Panc1 (cell line): Measurements from ENCODE around the gene CCDC85C.

Experiments used
- POLR2AphosphoS5 ChIP-seq: IDR thresholded peaks from 2 replicates; pipeline ENCODE4 v1.6.1; 2012; ENCODE audit warnings: mild to moderate bottlenecking, low read depth, low read length, moderate library complexity
- SIN3A ChIP-seq: IDR thresholded peaks from 2 replicates; pipeline ENCODE4 v1.6.1; 2012; ENCODE audit warnings: low read depth, mild to moderate bottlenecking, low read length, moderate library complexity, borderline replicate concordance; ENCODE audit not compliant: insufficient read depth
- TCF7L2 ChIP-seq: IDR thresholded peaks from 2 replicates; pipeline ENCODE4 v1.6.1; 2011; ENCODE audit warnings: mild to moderate bottlenecking, low read depth, low read length, inconsistent platforms
- TF ChIP-seq, protein P1 (sequence below): fragments of 450-650 bp; IDR thresholded peaks from 2 replicates; pipeline ENCODE4 v1.5.1; 2017; ENCODE audit warnings: mild to moderate bottlenecking
- TF ChIP-seq, protein P2 (sequence below), 2 experiments: IDR thresholded peaks; 2 replicates each; pipeline ENCODE4 v1.6.1; 2011 to 2012; ENCODE audit warnings: low read depth in 2 of 2, control low read depth in 1 of 2, low read length in 1 of 2, mild to moderate bottlenecking in 1 of 2, moderate library complexity in 1 of 2; ENCODE audit not compliant: insufficient read depth in 1 of 2

DNA sequence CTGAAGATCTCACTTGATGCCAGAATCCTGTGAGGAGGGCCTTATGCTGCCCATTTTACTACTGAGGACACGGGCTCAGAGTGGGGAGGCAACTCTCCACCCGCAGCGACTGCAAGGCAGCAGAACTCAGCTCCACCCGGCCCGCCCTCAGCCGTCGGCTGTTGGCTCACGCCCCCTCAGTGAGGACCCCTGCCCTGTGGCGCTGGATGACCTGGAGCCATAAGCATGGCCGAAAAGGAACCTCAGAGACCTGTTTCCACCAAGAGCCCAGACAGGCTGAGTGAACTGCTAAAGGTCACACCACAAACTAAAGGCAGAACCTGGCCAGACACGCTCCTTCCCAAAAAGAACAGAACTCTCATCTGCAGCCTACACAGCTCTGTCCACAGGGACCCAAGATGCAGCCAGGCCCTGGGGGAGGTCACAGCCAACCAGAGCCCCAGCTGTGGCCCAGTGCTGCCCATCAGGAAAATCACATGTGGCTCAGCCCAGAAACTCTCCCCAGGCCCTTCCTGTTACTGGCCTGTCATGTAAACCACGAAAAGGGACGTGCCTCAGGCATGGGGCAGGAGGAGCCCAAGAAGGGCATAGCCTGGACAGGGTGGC, 90.0 kb downstream of the CCDC85C start:
- TF ChIP-seq, protein P1, sequence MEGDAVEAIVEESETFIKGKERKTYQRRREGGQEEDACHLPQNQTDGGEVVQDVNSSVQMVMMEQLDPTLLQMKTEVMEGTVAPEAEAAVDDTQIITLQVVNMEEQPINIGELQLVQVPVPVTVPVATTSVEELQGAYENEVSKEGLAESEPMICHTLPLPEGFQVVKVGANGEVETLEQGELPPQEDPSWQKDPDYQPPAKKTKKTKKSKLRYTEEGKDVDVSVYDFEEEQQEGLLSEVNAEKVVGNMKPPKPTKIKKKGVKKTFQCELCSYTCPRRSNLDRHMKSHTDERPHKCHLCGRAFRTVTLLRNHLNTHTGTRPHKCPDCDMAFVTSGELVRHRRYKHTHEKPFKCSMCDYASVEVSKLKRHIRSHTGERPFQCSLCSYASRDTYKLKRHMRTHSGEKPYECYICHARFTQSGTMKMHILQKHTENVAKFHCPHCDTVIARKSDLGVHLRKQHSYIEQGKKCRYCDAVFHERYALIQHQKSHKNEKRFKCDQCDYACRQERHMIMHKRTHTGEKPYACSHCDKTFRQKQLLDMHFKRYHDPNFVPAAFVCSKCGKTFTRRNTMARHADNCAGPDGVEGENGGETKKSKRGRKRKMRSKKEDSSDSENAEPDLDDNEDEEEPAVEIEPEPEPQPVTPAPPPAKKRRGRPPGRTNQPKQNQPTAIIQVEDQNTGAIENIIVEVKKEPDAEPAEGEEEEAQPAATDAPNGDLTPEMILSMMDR: no peak
- TF ChIP-seq TCF7L2 (no peak), SIN3A (no peak), POLR2AphosphoS5 (no peak)
- TF ChIP-seq, protein P2, sequence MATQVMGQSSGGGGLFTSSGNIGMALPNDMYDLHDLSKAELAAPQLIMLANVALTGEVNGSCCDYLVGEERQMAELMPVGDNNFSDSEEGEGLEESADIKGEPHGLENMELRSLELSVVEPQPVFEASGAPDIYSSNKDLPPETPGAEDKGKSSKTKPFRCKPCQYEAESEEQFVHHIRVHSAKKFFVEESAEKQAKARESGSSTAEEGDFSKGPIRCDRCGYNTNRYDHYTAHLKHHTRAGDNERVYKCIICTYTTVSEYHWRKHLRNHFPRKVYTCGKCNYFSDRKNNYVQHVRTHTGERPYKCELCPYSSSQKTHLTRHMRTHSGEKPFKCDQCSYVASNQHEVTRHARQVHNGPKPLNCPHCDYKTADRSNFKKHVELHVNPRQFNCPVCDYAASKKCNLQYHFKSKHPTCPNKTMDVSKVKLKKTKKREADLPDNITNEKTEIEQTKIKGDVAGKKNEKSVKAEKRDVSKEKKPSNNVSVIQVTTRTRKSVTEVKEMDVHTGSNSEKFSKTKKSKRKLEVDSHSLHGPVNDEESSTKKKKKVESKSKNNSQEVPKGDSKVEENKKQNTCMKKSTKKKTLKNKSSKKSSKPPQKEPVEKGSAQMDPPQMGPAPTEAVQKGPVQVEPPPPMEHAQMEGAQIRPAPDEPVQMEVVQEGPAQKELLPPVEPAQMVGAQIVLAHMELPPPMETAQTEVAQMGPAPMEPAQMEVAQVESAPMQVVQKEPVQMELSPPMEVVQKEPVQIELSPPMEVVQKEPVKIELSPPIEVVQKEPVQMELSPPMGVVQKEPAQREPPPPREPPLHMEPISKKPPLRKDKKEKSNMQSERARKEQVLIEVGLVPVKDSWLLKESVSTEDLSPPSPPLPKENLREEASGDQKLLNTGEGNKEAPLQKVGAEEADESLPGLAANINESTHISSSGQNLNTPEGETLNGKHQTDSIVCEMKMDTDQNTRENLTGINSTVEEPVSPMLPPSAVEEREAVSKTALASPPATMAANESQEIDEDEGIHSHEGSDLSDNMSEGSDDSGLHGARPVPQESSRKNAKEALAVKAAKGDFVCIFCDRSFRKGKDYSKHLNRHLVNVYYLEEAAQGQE (IDR thresholded peaks at IDR 0.05; ENCODE audit: insufficient read depth in 1 of 2, low read depth in 2 of 2, low read length in 1 of 2): no peak
